ENCODE data around the gene EPHB2.
"Not testable (repeated sequence)": the region's sequence is repeated elsewhere in the genome, so short reads cannot be mapped to it uniquely, and the experiment has no call there.

Gene EPHB2

GRCh38 chr1:22837332-22837731, 126.7 kb downstream of the EPHB2 start:
- no peak for DNase-seq (ENCODE audit: low spot score)

DNA sequence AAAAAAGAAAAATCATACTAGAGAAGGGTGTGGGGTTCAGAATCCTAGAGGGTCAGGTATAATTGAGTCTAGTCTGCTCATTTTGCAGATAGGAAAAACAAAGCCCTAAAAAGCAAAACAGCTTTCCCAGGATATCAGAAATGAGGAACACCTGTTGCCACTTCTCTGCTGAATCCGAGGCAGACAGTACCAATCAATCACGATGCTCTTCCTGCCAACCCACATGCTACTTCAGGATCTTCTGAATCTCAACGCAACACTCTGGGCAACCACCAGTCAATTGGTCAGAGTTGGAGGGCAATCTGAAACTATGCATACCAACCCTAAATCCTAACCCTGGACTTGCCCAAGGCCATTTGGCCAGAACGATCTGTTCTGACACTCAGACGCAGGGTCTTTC, 128.3 kb downstream of the EPHB2 start:
- DNase-seq (ENCODE audit: low spot score), result no peak

DNA sequence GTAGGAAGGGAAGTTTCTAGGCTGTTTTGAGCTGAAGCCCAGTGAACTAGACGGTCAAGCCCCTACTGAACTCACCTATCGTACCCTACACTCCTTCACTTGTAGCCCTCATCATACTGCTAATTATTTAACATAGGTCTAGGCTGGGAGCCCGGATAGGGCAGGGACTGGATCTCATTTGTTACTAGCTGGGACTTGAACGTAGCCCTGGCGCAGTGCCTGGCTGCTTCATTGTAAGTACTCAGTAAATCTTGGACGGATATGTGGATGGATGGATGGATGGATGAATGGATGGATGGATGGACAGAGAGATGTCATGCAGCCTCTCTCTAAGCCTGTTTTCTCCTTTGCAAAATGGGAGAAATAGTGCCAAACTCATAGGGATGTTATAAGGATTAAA, 129.2 kb downstream of the EPHB2 start:
- DNase-seq (ENCODE audit: low spot score), result no peak

DNA sequence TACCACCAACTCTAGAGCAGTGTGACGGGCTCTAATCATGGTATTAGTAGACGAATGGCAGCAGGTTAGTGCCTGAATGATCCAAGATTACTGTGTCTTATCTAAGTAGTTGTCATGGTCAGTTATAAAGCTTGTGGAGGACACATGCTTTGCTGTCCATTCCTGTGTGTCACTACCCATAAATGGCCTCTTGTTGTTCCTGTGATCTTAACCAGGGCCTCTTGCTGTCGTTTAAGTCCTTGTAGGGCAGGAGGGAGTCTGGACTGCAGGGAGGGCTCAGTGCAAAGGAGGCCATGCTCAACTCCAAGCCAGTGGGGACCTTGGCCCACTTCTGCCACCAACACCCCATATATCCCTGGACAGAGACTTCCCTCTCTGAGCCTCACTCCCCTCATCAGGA, 130.5 kb downstream of the EPHB2 start:
- DNase-seq (ENCODE audit: low spot score), result no peak

DNA sequence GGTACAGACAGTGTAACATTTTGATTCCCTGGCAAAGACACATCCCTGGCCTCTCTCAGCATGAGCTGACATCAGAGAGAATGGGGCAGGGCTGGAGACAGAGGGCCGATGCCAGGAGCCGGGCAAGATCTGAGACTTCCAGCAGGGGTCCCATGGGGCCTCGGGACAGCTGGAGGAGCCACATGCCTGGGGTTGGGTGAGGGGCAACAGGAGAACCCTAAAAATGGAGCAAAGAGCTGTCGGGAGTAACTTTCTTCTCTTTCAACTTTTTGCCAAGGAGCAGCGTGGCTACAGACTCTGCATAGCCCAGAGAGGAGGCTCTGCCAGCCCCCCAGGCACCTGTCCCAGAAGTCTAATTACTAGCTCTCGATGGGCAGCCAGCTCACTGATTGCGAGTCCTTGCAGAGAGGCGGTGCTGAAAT, 131.2 kb downstream of the EPHB2 start:
- DNase-seq (ENCODE audit: low spot score), result no peak

GRCh38 chr1:22843441-22844183, 133.0 kb downstream of the EPHB2 start:
- not testable (repeated sequence) for DNase-seq (ENCODE audit: low spot score)

DNA sequence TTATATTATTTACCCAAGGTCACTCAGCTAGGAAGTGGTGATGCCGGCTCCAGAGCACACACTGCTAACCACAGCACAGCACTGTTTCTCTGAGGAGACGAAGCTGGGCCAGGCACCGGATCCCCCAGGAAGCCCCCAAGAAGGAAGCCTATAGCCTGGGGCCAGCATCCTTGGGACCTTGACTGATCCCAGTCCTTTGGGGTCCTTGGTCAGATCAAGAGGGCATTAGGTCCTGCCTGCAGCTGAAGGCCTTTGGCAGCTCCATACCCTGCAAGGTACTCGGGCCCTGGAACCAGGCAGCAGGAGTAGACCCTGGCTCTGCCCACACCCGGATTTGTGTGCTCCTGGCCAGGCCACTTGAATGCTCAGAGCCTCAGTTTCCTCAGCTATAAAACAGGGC, 134.0 kb downstream of the EPHB2 start:
- no peak for DNase-seq (ENCODE audit: low spot score)

DNA sequence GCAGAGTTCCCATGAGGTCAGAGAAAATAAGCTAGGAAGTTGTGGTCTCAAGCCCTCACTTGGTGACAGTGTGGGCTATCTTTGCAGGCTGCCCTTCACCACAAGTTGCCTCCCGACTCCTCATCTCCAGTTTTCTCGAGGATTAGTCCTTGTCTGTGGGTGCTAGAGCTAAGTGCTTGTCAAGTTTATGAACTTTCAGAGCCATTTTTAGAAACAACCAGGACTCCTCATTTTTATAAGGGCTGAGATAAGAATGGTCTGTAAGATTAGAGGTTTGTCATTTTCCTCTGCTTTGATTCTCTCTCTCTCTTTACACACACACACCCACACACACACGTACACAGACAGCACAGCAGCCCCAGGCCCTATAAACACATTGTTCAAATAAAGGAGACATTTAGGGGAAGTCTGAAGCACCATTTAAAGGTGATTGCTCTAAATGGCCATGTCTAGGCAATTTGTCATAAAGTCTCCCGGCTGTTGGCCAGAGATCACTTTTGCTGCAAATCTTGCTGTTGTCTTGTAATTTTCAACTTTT, 134.8 kb downstream of the EPHB2 start:
- DNase-seq (ENCODE audit: low spot score), result no peak

DNA sequence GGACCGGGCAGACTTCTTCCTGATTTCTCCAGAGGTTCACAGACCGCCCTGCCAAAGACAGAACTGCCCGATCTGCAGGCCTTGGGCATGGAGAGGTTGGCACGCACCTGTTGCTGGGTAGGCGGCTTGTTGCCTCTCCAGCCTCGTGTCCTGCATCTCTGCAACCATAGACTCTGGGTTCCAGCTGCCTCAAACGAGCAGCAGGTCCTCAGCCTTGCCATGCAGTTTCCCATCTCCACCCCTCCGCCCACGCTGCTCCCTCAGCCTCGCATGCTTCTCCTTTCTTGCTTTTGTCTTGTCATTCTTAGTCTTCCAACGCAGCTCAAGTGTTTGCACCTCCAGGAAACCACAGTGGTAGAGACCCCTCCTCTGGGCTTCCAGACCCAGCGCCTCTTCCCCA, 135.8 kb downstream of the EPHB2 start:
- DNase-seq (ENCODE audit: low spot score), result no peak

- DNase-seq (ENCODE audit: low spot score), result no peak
These were observed 136.6 kb downstream of the EPHB2 start for GRCh38 chr1:22847249-22847648.

GRCh38 chr1:22847709-22848108, 137.1 kb downstream of the EPHB2 start:
- DNase-seq (ENCODE audit: low spot score), result no peak

DNA sequence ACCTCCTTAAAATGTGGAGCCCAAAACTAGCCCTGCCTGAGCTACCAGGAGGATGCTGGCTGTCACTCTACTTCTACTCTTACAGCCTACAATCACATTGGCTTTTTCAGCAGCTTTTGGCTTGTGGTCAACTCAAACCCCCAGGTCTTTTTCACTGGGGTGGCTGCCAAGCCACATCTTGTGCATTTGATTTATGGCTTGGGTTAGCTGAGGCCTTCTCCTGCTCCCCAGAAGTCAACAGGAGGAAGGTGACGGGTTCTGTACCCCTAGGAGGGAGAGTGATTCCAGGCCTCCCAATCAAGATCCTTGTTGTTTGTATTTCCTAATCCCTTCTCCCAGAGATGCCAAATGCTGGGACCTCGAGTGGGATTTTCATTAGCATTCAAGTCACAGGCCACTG, 137.8 kb downstream of the EPHB2 start:
- no peak for DNase-seq (ENCODE audit: low spot score)

GRCh38 chr1:22849770-22850169, 139.1 kb downstream of the EPHB2 start:
- no peak for DNase-seq (ENCODE audit: low spot score)

- no peak for DNase-seq (ENCODE audit: low spot score)
These were observed 139.6 kb downstream of the EPHB2 start for GRCh38 chr1:22850281-22850680.

- no peak for DNase-seq (ENCODE audit: low spot score)
These were observed 140.0 kb downstream of the EPHB2 start for GRCh38 chr1:22850681-22851080.

DNA sequence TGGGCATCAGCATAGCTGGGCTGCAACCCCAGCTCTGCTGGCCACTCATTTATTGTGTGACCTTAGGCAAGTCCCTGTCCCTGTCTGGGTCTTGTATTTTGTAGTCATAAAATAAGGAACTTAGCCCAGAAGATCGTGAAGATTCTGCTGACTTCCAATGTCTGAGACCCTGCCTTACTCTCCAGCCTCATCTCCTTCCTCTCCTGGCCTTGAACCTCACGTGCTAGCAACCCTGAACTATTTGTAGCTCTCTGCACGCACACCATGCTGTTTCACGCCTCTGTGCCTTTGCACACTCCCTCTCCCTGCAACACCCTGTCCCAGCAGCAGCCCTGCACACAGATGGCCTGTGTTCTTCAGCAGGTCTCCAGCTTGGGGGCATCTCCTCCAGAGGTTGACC, 140.9 kb downstream of the EPHB2 start:
- DNase-seq (ENCODE audit: low spot score), result no peak

- DNase-seq (ENCODE audit: low spot score), result no peak
These were observed 141.6 kb downstream of the EPHB2 start for GRCh38 chr1:22852144-22852655.

DNA sequence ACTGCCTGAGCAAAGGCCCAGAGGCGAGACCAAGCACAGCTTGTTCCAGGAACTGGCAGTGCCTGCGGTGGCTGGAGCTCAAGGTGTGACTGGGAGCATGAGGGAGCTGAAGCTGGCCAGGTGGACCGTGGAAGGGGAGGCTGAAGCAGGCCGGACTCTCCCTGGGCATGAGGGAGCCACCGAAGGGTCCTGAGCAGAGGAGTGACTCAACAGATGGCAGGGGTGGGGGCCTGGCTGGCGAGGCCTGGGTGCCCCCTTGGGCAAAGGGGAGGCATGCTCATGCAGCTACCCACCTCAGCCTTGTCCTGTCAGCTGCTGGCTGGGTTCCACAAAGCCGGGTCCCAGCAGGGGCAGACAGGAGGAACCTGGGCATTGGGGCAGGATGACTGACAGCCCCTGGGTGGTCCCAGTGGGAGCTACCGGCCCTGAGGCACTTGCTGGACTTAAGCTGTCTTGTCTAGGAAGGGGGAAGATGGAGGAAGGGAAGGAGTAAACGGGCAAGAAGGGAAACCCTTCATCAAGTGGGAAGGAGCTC, 143.1 kb downstream of the EPHB2 start:
- no peak for DNase-seq (ENCODE audit: low spot score)

- DNase-seq (ENCODE audit: low spot score), result no peak
These were observed 144.3 kb downstream of the EPHB2 start for GRCh38 chr1:22854688-22855565.

- no peak for DNase-seq (ENCODE audit: low spot score)
These were observed 145.3 kb downstream of the EPHB2 start for GRCh38 chr1:22855668-22856606.

- no peak for DNase-seq (ENCODE audit: low spot score)
These were observed 147.0 kb downstream of the EPHB2 start for GRCh38 chr1:22857661-22858060.

- no peak for DNase-seq (ENCODE audit: low spot score)
These were observed 149.8 kb downstream of the EPHB2 start for GRCh38 chr1:22860414-22860800.
